HG03064 (cell line): ENCODE measurements around the gene NDC1.

Source experiments
- ATAC-seq: cut with Tn5 transposase; IDR thresholded peaks from one replicate; pipeline ENCODE4 v1.9.1; 2021; ENCODE audit warnings: low read depth; ENCODE audit not compliant: unreplicated experiment

NDC1 gene

GRCh38 chr1:53715478-53715877, 122.6 kb downstream of the NDC1 start:
- ATAC-seq: no peak
